ENCODE results near the gene GDPGP1.
"Not testable (repeated sequence)": the region's sequence is repeated elsewhere in the genome, so short reads cannot be mapped to it uniquely, and the experiment has no call there.

The GDPGP1 gene

GRCh38 chr15:90227336-90227735 lies 6.7 kb upstream of the GDPGP1 start:
- DNase-seq: no peak

GRCh38 chr15:90227816-90228772 lies 5.9 kb upstream of the GDPGP1 start:
- no peak for DNase-seq

- no peak for DNase-seq
Observed at GRCh38 chr15:90228960-90229359, 5.0 kb upstream of the GDPGP1 start.

- DNase-seq: no peak
Observed at GRCh38 chr15:90230071-90230494, 3.9 kb upstream of the GDPGP1 start.

GRCh38 chr15:90230610-90231009 lies 3.4 kb upstream of the GDPGP1 start:
- no peak for DNase-seq

- peak; percentile 89 for DNase-seq
Observed at GRCh38 chr15:90231028-90232017, 2.7 kb upstream of the GDPGP1 start.

GRCh38 chr15:90232196-90232595 lies 1.8 kb upstream of the GDPGP1 start:
- DNase-seq: no peak

- no peak for DNase-seq
Observed at GRCh38 chr15:90232941-90233386, 1.0 kb upstream of the GDPGP1 start.

- peak; percentile 98 for DNase-seq
Observed at GRCh38 chr15:90233387-90234095, 468 bp upstream of the GDPGP1 start, which contains the start of gene CIB1. CIB1 (minus strand) TSS chr15:90233941; CDS start chr15:90233885, 56 bp downstream.

GRCh38 chr15:90239371-90239770 lies 5.4 kb downstream of the GDPGP1 start:
- DNase-seq: no peak

- no peak for DNase-seq
Observed at GRCh38 chr15:90240856-90241255, 6.8 kb downstream of the GDPGP1 start.

GRCh38 chr15:90241343-90242192 lies 7.6 kb downstream of the GDPGP1 start:
- no peak for DNase-seq

GRCh38 chr15:90243943-90244639 lies 10.1 kb downstream of the GDPGP1 start:
- peak; percentile 53 for DNase-seq

GRCh38 chr15:90248789-90249202 lies 14.8 kb downstream of the GDPGP1 start:
- no peak for DNase-seq

- DNase-seq: peak; percentile 79
Observed at GRCh38 chr15:90249203-90249863, 15.3 kb downstream of the GDPGP1 start, which contains the start of gene TTLL13. TTLL13 (plus strand) TSS chr15:90249556; CDS start chr15:90250631, 1,075 bp downstream.

- no peak for DNase-seq
Observed at GRCh38 chr15:90257776-90258175, 23.8 kb downstream of the GDPGP1 start.

- DNase-seq: no peak
Observed at GRCh38 chr15:90259524-90259923, 25.5 kb downstream of the GDPGP1 start.

GRCh38 chr15:90260731-90261130 lies 26.7 kb downstream of the GDPGP1 start:
- not testable (repeated sequence) for DNase-seq

- no peak for DNase-seq
Observed at GRCh38 chr15:90261811-90262210, 27.8 kb downstream of the GDPGP1 start.

GRCh38 chr15:90262426-90262825 lies 28.4 kb downstream of the GDPGP1 start:
- no peak for DNase-seq

Measured in inflammatory macrophage treated with lipopolysaccharide for 4 hours (primary cell).